ENCODE measurements around the gene CLDN19. TPM values are rescaled to one million over a fixed set of nuclear protein-coding genes. Genes with fewer than 3 reads are reported as not detected.

Gene CLDN19
- total and polyA plus RNA-seq, 4 donors: 0.14 to 5.1 TPM; not detected in 2

DNA sequence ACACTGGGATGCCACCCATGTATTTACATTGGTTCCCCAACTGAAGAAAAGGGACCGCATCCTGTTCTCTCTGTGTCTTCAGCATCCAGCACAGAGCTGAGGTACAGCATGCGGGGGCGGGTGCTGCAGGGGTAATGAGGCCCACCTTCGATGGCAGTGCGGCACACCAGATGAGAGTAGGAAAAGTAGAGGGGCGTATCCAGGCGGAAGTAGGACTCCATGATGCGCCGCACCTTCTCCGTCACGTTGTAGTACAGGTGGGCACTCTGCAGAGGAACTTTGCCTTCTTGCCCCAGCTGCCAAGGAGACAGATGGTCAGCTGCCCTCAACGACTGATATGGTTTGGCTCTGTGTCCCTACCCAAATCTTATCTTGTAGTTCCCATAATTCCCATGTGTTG lies 10.0 kb upstream of the CLDN19 start:
- Histone ChIP-seq H3K27ac (ENCODE audit: low read depth in 1 of 2, low read length in 2 of 2) (no peak overlapping the region), H3K4me1 (ENCODE audit: control insufficient read depth in 4 of 4, insufficient read depth in 4 of 4, low read length in 3 of 4) (no peaks in the 10 kb centered on the region), H3K36me3 (ENCODE audit: control insufficient read depth in 4 of 4, insufficient read depth in 3 of 4, low read depth in 1 of 4, low read length in 3 of 4) (peaks cover 14 to 74% (median 42%) of the 10 kb centered on the region in 4 donors)

DNA sequence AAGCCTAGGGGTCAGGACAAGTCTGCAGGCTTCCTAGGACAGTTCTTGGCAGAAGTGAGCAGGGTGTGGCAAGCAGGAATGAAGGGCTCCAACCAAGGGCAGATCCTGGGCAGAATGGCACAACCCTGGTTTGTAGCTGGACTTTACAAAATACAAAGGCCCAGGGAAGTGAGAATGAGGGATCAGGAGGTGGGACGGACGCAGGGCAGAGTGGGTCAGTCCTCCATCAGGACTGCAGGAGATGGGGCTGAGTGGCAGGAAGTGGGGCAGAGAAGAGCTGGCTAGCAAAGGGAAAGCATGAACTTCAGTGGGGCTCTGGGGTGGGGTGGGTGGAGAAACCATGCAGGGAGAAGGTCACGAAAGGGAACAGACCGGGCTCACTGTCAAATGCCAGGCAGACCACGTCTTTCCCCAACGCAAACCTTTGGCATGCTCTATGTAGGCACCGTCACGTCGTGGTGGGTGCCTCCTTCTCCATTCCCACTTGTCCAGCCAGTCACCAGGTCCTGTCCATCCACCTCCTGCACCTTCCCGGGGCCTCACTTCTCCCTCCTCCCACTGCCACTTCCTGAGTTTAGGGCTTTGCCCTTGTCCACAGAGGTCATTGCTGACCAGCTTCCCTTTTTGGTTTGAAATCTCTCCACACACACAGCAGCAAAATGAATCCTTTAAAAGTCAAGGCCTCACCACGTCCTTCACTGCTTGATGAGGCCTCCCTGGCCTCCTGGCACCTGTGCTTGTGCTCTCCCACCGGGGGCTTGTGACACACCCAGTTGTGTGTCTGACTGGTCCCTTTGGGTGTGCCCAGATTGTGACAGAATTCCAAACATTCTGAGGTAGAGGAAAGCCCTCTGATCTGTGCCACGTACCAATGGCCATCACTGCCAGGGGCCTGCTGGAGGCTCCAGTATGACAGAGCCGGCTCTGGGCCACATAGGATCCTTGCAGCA lies 8.7 kb upstream of the CLDN19 start:
- Histone ChIP-seq H3K27me3 (ENCODE audit: control insufficient read depth in 4 of 4, insufficient read depth in 4 of 4, low read length in 3 of 4) (no peaks in the 10 kb centered on the region), H3K9me3 (ENCODE audit: control insufficient read depth in 4 of 4, low read length in 3 of 4) (no peaks in the 10 kb centered on the region), H3K4me1 (ENCODE audit: control insufficient read depth in 4 of 4, insufficient read depth in 4 of 4, low read length in 3 of 4) (no peaks in the 10 kb centered on the region), H3K27ac (ENCODE audit: low read depth in 1 of 2, low read length in 2 of 2) (no peak overlapping the region), H3K9ac (ENCODE audit: low read depth in 1 of 2, low read length in 2 of 2) (no peak overlapping the region), H3K36me3 (ENCODE audit: control insufficient read depth in 4 of 4, insufficient read depth in 3 of 4, low read depth in 1 of 4, low read length in 3 of 4) (peaks cover 9 to 61% (median 32%) of the 10 kb centered on the region in 4 donors), H3K4me3 (ENCODE audit: low read depth in 1 of 3, low read length in 3 of 3) (no peak overlapping the region)
- 86% methylated on average over 14 of the region's 14 CpGs for WGBS
- TF ChIP-seq SP1 (IDR thresholded peaks at IDR 0.05) (no peak), EGR1 (IDR thresholded peaks at IDR 0.05; ENCODE audit: low read depth in 2 of 2) (no peak), HNF4G (IDR thresholded peaks at IDR 0.05) (no peak), FOXA1 (IDR thresholded peaks at IDR 0.05) (no peak), TAF1 (conservative IDR thresholded peaks at IDR 0.05) (no peak), RXRA (IDR thresholded peaks at IDR 0.05) (no peak), NR2F2 (IDR thresholded peaks at IDR 0.05) (no peak), HNF4A (conservative IDR thresholded peaks at IDR 0.05) (no peak), RAD21 (IDR thresholded peaks at IDR 0.05) (no peak)
- TF ChIP-seq, protein P1, sequence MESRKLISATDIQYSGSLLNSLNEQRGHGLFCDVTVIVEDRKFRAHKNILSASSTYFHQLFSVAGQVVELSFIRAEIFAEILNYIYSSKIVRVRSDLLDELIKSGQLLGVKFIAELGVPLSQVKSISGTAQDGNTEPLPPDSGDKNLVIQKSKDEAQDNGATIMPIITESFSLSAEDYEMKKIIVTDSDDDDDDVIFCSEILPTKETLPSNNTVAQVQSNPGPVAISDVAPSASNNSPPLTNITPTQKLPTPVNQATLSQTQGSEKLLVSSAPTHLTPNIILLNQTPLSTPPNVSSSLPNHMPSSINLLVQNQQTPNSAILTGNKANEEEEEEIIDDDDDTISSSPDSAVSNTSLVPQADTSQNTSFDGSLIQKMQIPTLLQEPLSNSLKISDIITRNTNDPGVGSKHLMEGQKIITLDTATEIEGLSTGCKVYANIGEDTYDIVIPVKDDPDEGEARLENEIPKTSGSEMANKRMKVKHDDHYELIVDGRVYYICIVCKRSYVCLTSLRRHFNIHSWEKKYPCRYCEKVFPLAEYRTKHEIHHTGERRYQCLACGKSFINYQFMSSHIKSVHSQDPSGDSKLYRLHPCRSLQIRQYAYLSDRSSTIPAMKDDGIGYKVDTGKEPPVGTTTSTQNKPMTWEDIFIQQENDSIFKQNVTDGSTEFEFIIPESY (IDR thresholded peaks at IDR 0.05): no peak
- TF ChIP-seq, protein P2, sequence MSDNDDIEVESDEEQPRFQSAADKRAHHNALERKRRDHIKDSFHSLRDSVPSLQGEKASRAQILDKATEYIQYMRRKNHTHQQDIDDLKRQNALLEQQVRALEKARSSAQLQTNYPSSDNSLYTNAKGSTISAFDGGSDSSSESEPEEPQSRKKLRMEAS (IDR thresholded peaks at IDR 0.05): no peak
- TF ChIP-seq, protein P3, sequence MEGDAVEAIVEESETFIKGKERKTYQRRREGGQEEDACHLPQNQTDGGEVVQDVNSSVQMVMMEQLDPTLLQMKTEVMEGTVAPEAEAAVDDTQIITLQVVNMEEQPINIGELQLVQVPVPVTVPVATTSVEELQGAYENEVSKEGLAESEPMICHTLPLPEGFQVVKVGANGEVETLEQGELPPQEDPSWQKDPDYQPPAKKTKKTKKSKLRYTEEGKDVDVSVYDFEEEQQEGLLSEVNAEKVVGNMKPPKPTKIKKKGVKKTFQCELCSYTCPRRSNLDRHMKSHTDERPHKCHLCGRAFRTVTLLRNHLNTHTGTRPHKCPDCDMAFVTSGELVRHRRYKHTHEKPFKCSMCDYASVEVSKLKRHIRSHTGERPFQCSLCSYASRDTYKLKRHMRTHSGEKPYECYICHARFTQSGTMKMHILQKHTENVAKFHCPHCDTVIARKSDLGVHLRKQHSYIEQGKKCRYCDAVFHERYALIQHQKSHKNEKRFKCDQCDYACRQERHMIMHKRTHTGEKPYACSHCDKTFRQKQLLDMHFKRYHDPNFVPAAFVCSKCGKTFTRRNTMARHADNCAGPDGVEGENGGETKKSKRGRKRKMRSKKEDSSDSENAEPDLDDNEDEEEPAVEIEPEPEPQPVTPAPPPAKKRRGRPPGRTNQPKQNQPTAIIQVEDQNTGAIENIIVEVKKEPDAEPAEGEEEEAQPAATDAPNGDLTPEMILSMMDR (IDR thresholded peaks at IDR 0.05; ENCODE audit: low read depth, low read length, missing input control): no peak
- TF ChIP-seq, protein P4, sequence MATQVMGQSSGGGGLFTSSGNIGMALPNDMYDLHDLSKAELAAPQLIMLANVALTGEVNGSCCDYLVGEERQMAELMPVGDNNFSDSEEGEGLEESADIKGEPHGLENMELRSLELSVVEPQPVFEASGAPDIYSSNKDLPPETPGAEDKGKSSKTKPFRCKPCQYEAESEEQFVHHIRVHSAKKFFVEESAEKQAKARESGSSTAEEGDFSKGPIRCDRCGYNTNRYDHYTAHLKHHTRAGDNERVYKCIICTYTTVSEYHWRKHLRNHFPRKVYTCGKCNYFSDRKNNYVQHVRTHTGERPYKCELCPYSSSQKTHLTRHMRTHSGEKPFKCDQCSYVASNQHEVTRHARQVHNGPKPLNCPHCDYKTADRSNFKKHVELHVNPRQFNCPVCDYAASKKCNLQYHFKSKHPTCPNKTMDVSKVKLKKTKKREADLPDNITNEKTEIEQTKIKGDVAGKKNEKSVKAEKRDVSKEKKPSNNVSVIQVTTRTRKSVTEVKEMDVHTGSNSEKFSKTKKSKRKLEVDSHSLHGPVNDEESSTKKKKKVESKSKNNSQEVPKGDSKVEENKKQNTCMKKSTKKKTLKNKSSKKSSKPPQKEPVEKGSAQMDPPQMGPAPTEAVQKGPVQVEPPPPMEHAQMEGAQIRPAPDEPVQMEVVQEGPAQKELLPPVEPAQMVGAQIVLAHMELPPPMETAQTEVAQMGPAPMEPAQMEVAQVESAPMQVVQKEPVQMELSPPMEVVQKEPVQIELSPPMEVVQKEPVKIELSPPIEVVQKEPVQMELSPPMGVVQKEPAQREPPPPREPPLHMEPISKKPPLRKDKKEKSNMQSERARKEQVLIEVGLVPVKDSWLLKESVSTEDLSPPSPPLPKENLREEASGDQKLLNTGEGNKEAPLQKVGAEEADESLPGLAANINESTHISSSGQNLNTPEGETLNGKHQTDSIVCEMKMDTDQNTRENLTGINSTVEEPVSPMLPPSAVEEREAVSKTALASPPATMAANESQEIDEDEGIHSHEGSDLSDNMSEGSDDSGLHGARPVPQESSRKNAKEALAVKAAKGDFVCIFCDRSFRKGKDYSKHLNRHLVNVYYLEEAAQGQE (IDR thresholded peaks at IDR 0.05): no peak
- no peak for DNase-seq (ENCODE audit: low spot score)

More for the DNA sequence above, 10.0 kb upstream of the CLDN19 start:
- Histone ChIP-seq H3K9me3 (ENCODE audit: control insufficient read depth in 4 of 4, low read length in 3 of 4) (no peaks in the 10 kb centered on the region), H3K27me3 (ENCODE audit: control insufficient read depth in 4 of 4, insufficient read depth in 4 of 4, low read length in 3 of 4) (no peaks in the 10 kb centered on the region), H3K9ac (ENCODE audit: low read depth in 1 of 2, low read length in 2 of 2) (no peak overlapping the region), H3K4me3 (ENCODE audit: low read depth in 1 of 3, low read length in 3 of 3) (no peak overlapping the region)
- no peak for DNase-seq (ENCODE audit: low spot score)
- TF ChIP-seq FOXA1 (IDR thresholded peaks at IDR 0.05) (no peak), JUND (IDR thresholded peaks at IDR 0.05) (no peak), GABPA (IDR thresholded peaks at IDR 0.05 in 1 of 2, conservative IDR thresholded peaks at IDR 0.05 in 1 of 2) (no peak), HNF4G (IDR thresholded peaks at IDR 0.05) (no peak), FOXA2 (IDR thresholded peaks at IDR 0.05) (no peak), YY1 (IDR thresholded peaks at IDR 0.05) (no peak)
- 95% methylated on average over 12 of the region's 12 CpGs for WGBS

All from liver (tissue), 9 donors.